ENCODE measurements around the gene BSPRY. TPM values are rescaled to one million over a fixed set of nuclear protein-coding genes. Genes with fewer than 3 reads are reported as not detected.

The BSPRY gene
- total and polyA plus RNA-seq, 2 experiments from 2014 or later = 4.8 to 6.6 TPM

- TF ChIP-seq STAT1 (IDR thresholded peaks at IDR 0.05; ENCODE audit: unreplicated experiment) (no peak), ZNF462 (CRISPR knock-in tag; IDR thresholded peaks at IDR 0.05) (no peak), ETS1 (IDR thresholded peaks at IDR 0.05) (no peak), ZNF331 (CRISPR knock-in tag; IDR thresholded peaks at IDR 0.05; ENCODE audit: low read depth) (no peak), NANOG (IDR thresholded peaks at IDR 0.05; ENCODE audit: borderline replicate concordance) (no peak)
These were observed 7.4 kb downstream of the BSPRY start (continued) for GRCh38 chr9:113356686-113357292.

GRCh38 chr9:113359385-113359784 lies 10.0 kb downstream of the BSPRY start:
- H3K4me1 ChIP-seq (ENCODE audit: insufficient read depth) = no peaks in the 10 kb centered on the region
- H4K20me1 ChIP-seq (replicated peaks; ENCODE audit: insufficient read depth) = no peaks in the 10 kb centered on the region
- no peak overlapping the region for H2AFZ ChIP-seq
- no peak overlapping the region for H3K27ac ChIP-seq (ENCODE audit: low read depth)
- H3K27me3 ChIP-seq (ENCODE audit: insufficient read depth) = no peaks in the 10 kb centered on the region
- DNase-seq (ENCODE audit: low spot score) (no peak), ATAC-seq (no peak)
- no peaks in the 10 kb centered on the region for H3K9me2 ChIP-seq (ENCODE audit: insufficient read depth)
- no peak overlapping the region for H3K4me3 ChIP-seq
- H3K4me1 Mint-ChIP-seq = no peaks in the 10 kb centered on the region
- no peaks in the 10 kb centered on the region for H3K36me3 Mint-ChIP-seq (ENCODE audit: low read depth)
- H3K4me2 ChIP-seq = no peak overlapping the region
- H3K9me3 Mint-ChIP-seq = no peaks in the 10 kb centered on the region
- no peak for TF ChIP-seq CREB1 (CRISPR knock-in tag; IDR thresholded peaks at IDR 0.05; ENCODE audit: low read depth)
- TF ChIP-seq STAT1 (IDR thresholded peaks at IDR 0.05; ENCODE audit: unreplicated experiment) = no peak
- TF ChIP-seq ZNF462 (CRISPR knock-in tag; IDR thresholded peaks at IDR 0.05) = no peak
- no peak overlapping the region for H3K4me3 Mint-ChIP-seq
- H3K79me2 ChIP-seq (replicated peaks; ENCODE audit: insufficient read depth) = no peaks in the 10 kb centered on the region
- H3K27ac Mint-ChIP-seq = no peak overlapping the region
- H3K27me3 Mint-ChIP-seq (ENCODE audit: insufficient read depth, low read depth, poor library complexity) = no peaks in the 10 kb centered on the region
- no peaks in the 10 kb centered on the region for H3F3A ChIP-seq (replicated peaks; ENCODE audit: low read depth)
- H3K36me3 ChIP-seq (ENCODE audit: insufficient read depth) = no peaks in the 10 kb centered on the region
